Stimulated activated naive CD8-positive, alpha-beta T cell treated with anti-CD3 and anti-CD28 coated beads, Interleukin-15, amount 100 ng/mL, for 72 hours (primary cell): ENCODE results near the gene RBBP8NL.

Experiments used
- ATAC-seq: fragments of 150-1000 bp; cut with Tn5 transposase; 2 replicates; pipeline ENCODE4 v1.10.0; 2021; ENCODE audit warnings: mild to moderate bottlenecking, moderate library complexity
- DNase-seq, 2 donors: peaks; one replicate each; pipeline ENCODE4 v3.0.0; 2021 to 2022
- H3K27ac Mint-ChIP-seq, 2 donors: one replicate each; pipeline ENCODE4 v1.8.0; 2022; ENCODE audit warnings: mild to moderate bottlenecking in 2 of 2, mixed read lengths in 2 of 2, moderate library complexity in 2 of 2
- H3K27me3 Mint-ChIP-seq: one replicate; pipeline ENCODE4 v1.8.0; 2022; ENCODE audit warnings: mixed read lengths
- H3K4me1 Mint-ChIP-seq: one replicate; pipeline ENCODE4 v1.8.0; 2022; ENCODE audit warnings: mild to moderate bottlenecking, mixed read lengths
- H3K4me3 Mint-ChIP-seq, 2 donors: one replicate each; pipeline ENCODE4 v1.8.0; 2022; ENCODE audit warnings: mild to moderate bottlenecking in 2 of 2, mixed read lengths in 2 of 2, moderate library complexity in 1 of 2
- H3K9me3 Mint-ChIP-seq, 2 donors: one replicate each; pipeline ENCODE4 v1.8.0; 2022; ENCODE audit warnings: mixed read lengths in 2 of 2

The RBBP8NL gene

DNA sequence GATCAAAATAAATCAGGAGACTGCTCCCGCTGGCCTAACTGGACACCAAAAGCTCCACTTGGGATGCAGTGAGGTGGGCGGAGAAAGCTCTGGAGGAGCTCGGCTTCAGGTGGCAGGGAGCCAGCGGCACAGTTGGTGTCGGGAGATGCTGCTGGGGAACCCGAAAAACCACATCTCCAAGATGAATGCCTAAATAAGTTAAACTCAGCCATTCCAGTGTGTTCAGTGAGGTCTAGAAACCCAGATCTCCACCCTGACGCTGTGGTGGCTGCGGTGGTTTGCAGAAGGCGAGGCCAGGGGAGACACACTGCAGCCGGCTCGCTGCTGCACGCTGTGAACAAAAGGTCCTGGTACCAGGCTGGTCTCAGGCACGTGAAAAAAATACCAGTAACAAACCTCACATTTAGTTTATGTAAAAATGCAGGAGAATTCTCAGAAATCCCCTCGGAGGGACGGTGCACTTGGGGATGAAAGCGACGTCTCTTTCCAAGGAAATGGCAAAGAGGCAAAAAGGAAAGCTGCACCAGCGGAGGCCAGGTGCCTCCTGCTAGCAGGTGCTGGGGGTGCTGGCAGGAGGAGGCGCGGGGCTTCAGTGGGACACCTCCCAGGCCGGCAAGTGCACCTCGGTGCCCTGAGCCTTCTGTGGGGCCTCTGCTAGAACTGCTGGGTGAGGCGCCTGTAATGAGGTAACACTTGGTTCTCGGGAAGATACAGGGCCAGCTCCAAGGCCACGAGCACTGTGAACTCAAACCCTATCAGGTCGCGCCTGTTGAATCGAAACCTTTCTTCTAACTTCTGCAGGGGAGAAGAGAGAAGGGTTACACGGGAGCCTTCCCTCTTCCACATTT lies 36.8 kb downstream of the RBBP8NL start:
- H3K27ac Mint-ChIP-seq, result peak overlapping the region in 1 of 2 donors; percentile 25
- H3K4me3 Mint-ChIP-seq, result no peak overlapping the region
- H3K9me3 Mint-ChIP-seq, result no peaks in the 10 kb centered on the region
- peaks cover 42% of the 10 kb centered on the region for H3K4me1 Mint-ChIP-seq
- H3K27me3 Mint-ChIP-seq, result no peaks in the 10 kb centered on the region
- DNase-seq, result no peak
- ATAC-seq, result no peak

- no peaks in the 10 kb centered on the region for H3K27me3 Mint-ChIP-seq
- H3K4me1 Mint-ChIP-seq, result peaks cover 50% of the 10 kb centered on the region
- H3K27ac Mint-ChIP-seq, result peak overlapping the region; percentile 67 to 72
- H3K9me3 Mint-ChIP-seq, result no peaks in the 10 kb centered on the region
- ATAC-seq (no peak), DNase-seq (no peak)
- no peak overlapping the region for H3K4me3 Mint-ChIP-seq
Observed at GRCh38 chr20:62389601-62390087, 37.7 kb downstream of the RBBP8NL start.

- H3K27ac Mint-ChIP-seq, result peak overlapping the region; percentile 65 to 89
- peaks cover 56% of the 10 kb centered on the region for H3K4me1 Mint-ChIP-seq
- H3K4me3 Mint-ChIP-seq, result peak overlapping the region; percentile 91 to 92
- H3K9me3 Mint-ChIP-seq, result no peaks in the 10 kb centered on the region
- DNase-seq (no peak), ATAC-seq (no peak)
- no peaks in the 10 kb centered on the region for H3K27me3 Mint-ChIP-seq
Observed at GRCh38 chr20:62388839-62389600, 38.3 kb downstream of the RBBP8NL start.

- Mint-ChIP-seq H3K4me3 (peak overlapping the region; percentile 91 to 92), H3K27ac (peak overlapping the region; percentile 94), H3K27me3 (no peaks in the 10 kb centered on the region), H3K9me3 (no peaks in the 10 kb centered on the region), H3K4me1 (peaks cover 62% of the 10 kb centered on the region)
- DNase-seq (no peak), ATAC-seq (no peak)
Observed at GRCh38 chr20:62387933-62388635, 39.3 kb downstream of the RBBP8NL start.

DNA sequence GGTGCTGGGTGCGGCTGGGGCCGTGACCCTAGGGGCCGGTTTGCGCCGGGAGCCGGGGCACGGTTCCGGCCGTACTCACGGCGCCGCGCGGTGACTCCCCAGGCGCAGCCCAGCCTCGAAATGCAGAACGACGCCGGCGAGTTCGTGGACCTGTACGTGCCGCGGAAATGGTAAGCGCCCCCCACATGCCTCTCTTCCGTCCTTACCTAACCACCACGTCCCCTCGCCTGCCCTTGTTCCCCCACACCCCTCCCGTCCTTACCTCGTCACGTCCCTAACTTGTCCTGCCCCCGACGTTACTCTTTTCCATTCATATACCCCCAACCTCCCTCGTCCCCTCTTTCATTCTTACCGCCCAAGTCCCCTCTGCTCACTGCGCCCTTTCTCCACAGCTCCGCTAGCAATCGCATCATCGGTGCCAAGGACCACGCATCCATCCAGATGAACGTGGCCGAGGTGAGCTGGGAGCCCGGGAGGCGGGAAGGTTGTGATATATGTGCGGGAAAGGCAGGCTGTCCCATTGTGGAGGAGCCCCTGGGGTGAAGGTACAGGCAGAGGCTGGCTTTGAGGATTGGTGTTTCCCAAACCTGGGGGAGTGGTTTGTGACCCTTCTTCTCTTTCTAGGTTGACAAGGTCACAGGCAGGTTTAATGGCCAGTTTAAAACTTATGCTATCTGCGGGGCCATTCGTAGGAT lies 40.0 kb downstream of the RBBP8NL start:
- ATAC-seq (no peak), DNase-seq (no peak)
- Mint-ChIP-seq H3K4me3 (peak overlapping the region; percentile 91 to 92), H3K27ac (peak overlapping the region; percentile 94), H3K9me3 (peaks cover 0 to under 1% of the 10 kb centered on the region in 2 donors), H3K4me1 (peaks cover 68% of the 10 kb centered on the region), H3K27me3 (no peaks in the 10 kb centered on the region)

DNA sequence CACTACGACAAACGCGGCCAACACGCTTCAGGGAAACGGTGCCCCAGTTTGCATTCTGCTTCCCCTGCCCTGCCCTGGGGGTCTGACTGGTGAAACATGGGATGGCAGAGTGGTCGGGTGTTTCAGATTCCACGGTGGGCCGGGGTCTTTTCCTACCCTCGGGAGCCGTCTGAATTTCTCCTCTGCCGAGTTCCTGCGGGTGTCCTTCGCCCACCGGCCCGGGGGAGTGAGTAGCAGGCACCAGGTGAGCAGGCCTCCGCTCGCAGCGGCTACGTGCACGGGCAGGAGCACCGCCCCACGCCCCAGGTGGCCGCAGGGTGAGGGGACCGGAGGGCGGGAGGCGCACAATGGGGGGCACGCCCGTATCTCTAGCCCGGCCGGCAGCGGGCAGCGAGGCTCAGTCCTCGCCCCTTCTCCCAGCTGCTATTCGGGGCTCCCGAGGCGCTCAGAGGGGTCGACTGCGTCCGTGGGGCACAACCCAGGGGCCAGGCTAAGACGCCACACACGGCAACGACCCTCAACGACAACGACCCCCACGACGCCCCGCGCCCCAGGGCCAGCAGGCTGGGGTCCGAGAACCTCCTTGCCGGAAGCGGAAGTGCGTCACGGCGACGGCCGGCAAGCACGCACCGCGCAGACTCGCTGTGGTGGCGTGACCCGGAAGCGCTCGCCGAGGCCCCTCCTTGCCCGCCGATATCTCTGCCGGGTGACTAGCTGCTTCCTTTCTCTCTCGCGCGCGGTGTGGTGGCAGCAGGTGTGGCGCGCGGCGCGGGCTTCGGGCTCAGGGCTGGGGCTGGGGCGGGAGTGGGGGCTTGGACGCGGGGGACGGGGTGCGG lies 40.7 kb downstream of the RBBP8NL start, which contains the start of gene RPS21:
Gene RPS21 (plus strand): TSS at position 721 of the 836 bp plus-strand sequence. CDS start 236 bp downstream, outside the sequence.
- ATAC-seq (peak; percentile 96), DNase-seq (peak; percentile 89 to 94)
- Mint-ChIP-seq H3K27me3 (no peaks in the 10 kb centered on the region), H3K9me3 (peaks cover 7 to 8% of the 10 kb centered on the region in 2 donors), H3K4me1 (peaks cover 68% of the 10 kb centered on the region), H3K4me3 (peak within 1 kb of the TSS; percentile 91 to 92), H3K27ac (peak within 1 kb of the TSS; percentile 94)

GRCh38 chr20:62382306-62383198 lies 44.8 kb downstream of the RBBP8NL start:
- Mint-ChIP-seq H3K4me1 (peaks cover 41% of the 10 kb centered on the region), H3K27me3 (no peaks in the 10 kb centered on the region), H3K9me3 (peaks cover 7 to 9% of the 10 kb centered on the region in 2 donors), H3K27ac (no peak overlapping the region), H3K4me3 (no peak overlapping the region)
- ATAC-seq, result peak; percentile 74
- DNase-seq, result peak; percentile 68 to 77

DNA sequence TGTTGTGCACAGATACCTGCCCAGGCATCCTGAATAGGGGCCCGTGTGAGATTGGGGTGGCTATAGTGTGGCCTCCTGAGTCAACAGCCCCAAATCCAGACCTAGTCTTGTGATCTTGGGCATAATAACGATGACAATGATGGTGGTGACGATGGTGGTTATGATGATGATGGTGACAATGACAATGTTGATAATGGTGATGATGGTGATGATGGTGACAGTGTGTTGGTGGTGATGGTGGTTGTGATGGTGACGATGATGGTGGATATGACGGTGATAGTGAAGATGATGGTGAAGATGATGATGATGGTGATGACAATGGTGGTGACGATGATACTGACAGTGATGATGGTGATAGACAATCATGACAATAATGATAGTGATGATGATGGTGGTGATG lies 45.5 kb downstream of the RBBP8NL start:
- Mint-ChIP-seq H3K9me3 (peaks cover 7 to 9% of the 10 kb centered on the region in 2 donors), H3K27me3 (no peaks in the 10 kb centered on the region), H3K4me1 (peaks cover 38% of the 10 kb centered on the region), H3K27ac (no peak overlapping the region), H3K4me3 (no peak overlapping the region)
- ATAC-seq (no peak), DNase-seq (no peak)

GRCh38 chr20:62381202-62381797 lies 46.0 kb downstream of the RBBP8NL start:
- ATAC-seq (no peak), DNase-seq (no peak)
- no peaks in the 10 kb centered on the region for H3K27me3 Mint-ChIP-seq
- peaks cover 37% of the 10 kb centered on the region for H3K4me1 Mint-ChIP-seq
- no peak overlapping the region for H3K27ac Mint-ChIP-seq
- no peak overlapping the region for H3K4me3 Mint-ChIP-seq
- H3K9me3 Mint-ChIP-seq, result peaks cover 7 to 9% of the 10 kb centered on the region in 2 donors

DNA sequence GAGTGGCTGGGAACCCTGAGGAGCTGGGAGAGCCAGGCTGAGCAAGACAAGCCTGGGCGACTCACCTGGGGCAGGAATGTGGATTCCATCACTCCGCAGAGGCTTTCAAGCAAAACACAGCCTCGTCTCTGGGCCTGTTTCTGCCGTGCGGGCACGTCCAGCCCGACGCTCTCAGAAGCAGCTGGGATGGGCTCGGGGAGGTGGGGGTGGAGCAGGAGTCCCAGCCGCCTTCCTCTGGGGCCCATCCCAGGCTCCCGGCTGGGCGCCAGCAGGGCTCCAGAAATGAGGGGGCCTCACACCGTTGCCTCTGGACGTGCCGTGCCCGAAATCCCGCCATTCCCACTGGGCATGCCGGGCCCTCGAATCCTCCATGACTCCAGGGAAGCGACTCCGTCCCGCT lies 49.1 kb downstream of the RBBP8NL start:
- Mint-ChIP-seq H3K27ac (no peak overlapping the region), H3K4me3 (no peak overlapping the region), H3K9me3 (peaks cover 7 to 9% of the 10 kb centered on the region in 2 donors), H3K4me1 (peaks cover 11% of the 10 kb centered on the region), H3K27me3 (no peaks in the 10 kb centered on the region)
- DNase-seq (no peak), ATAC-seq (no peak)

DNA sequence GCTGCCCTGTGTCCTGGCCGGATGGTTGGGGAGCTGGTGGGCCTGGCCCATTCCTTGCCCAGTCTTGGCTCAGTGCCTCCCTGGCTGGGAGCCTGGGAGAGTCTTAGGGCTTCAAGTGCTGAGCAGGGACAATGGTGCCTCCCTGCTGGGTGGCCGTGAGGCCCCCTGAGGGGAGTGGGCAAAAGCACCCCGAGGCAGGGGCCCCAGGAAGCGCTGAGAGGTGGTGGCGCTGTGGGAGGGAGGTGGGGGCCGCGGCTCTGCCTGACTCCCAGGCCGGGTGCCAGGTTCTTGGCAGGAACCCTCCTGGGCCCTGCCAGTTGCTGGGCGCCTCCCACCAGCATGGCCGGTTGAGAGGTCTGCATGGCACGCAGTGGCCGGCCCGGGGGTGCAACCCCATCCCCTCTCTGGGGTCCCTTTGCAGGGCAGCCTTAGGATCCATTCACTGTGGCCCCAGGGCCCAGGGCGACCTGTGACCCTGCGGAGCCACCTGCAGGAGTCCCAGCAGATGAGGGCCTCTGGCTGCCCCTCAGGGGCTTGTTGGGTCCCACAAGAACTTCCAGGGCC lies 49.6 kb downstream of the RBBP8NL start:
- Mint-ChIP-seq H3K27me3 (no peaks in the 10 kb centered on the region), H3K4me3 (no peak overlapping the region), H3K9me3 (peaks cover 7 to 9% of the 10 kb centered on the region in 2 donors), H3K27ac (no peak overlapping the region), H3K4me1 (peaks cover 8% of the 10 kb centered on the region)
- DNase-seq, result no peak
- no peak for ATAC-seq

- Mint-ChIP-seq H3K4me3 (no peak overlapping the region), H3K9me3 (peaks cover 5 to 6% of the 10 kb centered on the region in 2 donors), H3K4me1 (peaks cover 5% of the 10 kb centered on the region), H3K27ac (peak overlapping the region; percentile 4 to 81), H3K27me3 (no peaks in the 10 kb centered on the region)
- ATAC-seq (no peak), DNase-seq (no peak)
Observed at GRCh38 chr20:62377064-62377461, 50.3 kb downstream of the RBBP8NL start.
